Karpas-422 (cell line): ENCODE measurements around the gene CCDC110. TPM values are rescaled to one million over a fixed set of nuclear protein-coding genes. Genes with fewer than 3 reads are reported as not detected.
A peak's percentile ranks its signal among the peaks of the same experiment; 100 is the strongest.

Experiments used
- DNase-seq: peaks from one replicate; pipeline ENCODE4 v3.0.0-alpha.2; 2015
- H2AFZ ChIP-seq: fragments of 200-600 bp; sonication (generic); 2 replicates; pipeline ENCODE4 v1.6.1; 2014; ENCODE audit warnings: antibody characterized with exemption, low read length, mixed read lengths
- H3K27ac ChIP-seq: fragments of 200-600 bp; sonication (generic); 2 replicates; pipeline ENCODE4 v1.5.1; 2014; ENCODE audit warnings: mild to moderate bottlenecking, low read length, moderate library complexity
- H3K27me3 ChIP-seq: fragments of 200-600 bp; sonication (generic); 2 replicates; pipeline ENCODE4 v1.6.1; 2014; ENCODE audit warnings: low read length, mixed read lengths
- H3K36me3 ChIP-seq: fragments of 200-600 bp; sonication (generic); 2 replicates; pipeline ENCODE4 v1.6.1; 2014; ENCODE audit warnings: low read length, mixed read lengths; ENCODE audit not compliant: insufficient read depth
- H3K4me1 ChIP-seq: fragments of 200-600 bp; sonication (generic); 2 replicates; pipeline ENCODE4 v1.6.1; 2014; ENCODE audit warnings: mild to moderate bottlenecking, low read length, mixed read lengths
- H3K4me2 ChIP-seq: fragments of 200-600 bp; sonication (generic); 2 replicates; pipeline ENCODE4 v1.6.1; 2014; ENCODE audit warnings: low read length, low read depth, mild to moderate bottlenecking; ENCODE audit not compliant: poor library complexity, severe bottlenecking
- H3K4me3 ChIP-seq: fragments of 200-600 bp; sonication (generic); 2 replicates; pipeline ENCODE4 v1.5.1; 2014; ENCODE audit warnings: mild to moderate bottlenecking, antibody characterized with exemption, low read length, mixed read lengths
- H3K79me2 ChIP-seq: fragments of 200-600 bp; sonication (generic); 2 replicates; pipeline ENCODE4 v1.6.1; 2014; ENCODE audit warnings: mild to moderate bottlenecking, low read length, mixed read lengths
- H3K9ac ChIP-seq: fragments of 200-600 bp; sonication (generic); 2 replicates; pipeline ENCODE4 v1.6.0; 2014; ENCODE audit warnings: low read length
- H3K9me2 ChIP-seq: fragments of 200-600 bp; sonication (generic), shearing (Covaris generic); replicated peaks from 2 replicates; pipeline ENCODE4 v1.6.0; 2014; ENCODE audit warnings: mild to moderate bottlenecking, low read length, moderate library complexity; ENCODE audit not compliant: insufficient read depth
- H3K9me3 ChIP-seq: fragments of 300-700, 200-600 bp; sonication (generic); 2 replicates; pipeline ENCODE4 v1.6.1; 2014; ENCODE audit warnings: low read length, mixed read lengths
- H4K20me1 ChIP-seq: fragments of 200-600 bp; sonication (generic); 2 replicates; pipeline ENCODE4 v1.6.1; 2014; ENCODE audit warnings: mild to moderate bottlenecking, antibody characterized with exemption, low read length, low read depth; ENCODE audit not compliant: insufficient read depth
- total RNA-seq: library from RNA; depleted of rRNA; stranded (reverse); fragments of >200 nt; shearing (Covaris generic); gene quantifications from 2 replicates; pipeline ENCODE4 v1.2.3, GENCODE V29; 2014; ENCODE audit warnings: low replicate concordance; rRNA removed

CCDC110 gene
- total RNA-seq = 2.2 TPM in 1 of 2 replicates, not detected in the other

DNA sequence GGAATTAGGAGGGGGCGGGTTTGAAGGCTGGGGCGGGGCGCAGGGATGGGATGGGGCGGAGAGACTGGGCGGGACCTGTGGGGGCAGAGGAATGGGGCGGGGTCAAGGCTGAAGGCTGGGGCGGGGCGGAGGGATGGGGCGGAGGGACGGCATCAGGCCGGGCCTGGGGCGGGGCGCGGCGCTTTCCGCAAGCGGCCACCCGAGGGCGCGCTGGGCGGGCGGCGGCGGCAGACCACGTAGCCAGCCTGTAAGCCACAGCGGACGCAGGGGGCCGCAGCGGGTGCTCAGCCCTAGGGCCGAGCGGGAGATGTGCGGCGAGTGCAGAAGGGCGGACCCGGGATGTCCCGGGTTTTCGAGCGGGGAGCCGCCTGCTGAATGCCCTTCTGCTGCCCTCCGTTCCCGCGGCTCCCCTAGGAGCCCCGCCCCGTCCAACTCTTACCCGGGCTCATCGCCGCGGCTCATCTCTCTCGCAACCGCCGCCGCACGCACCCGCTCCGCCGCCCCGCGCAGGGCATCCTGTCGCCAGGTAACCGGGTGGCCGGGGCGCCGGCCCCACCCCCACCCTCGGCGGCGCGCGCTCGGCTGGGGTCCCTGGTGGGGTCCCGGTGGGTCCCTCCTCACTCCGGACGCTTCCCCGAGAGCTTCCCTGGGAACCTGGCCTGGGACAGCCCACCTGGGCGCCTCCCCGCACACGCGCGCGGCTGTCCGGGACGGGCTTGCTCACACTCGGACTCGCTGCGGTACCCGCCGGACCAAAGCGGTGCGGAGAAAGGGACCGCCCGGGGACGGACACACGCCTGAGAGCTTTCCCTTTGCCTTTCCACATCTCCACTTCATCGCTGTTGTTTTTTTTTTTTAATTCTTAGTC is at the start of gene CCDC110:
Gene CCDC110 (minus strand): TSS at position 499 of the 868 bp plus-strand sequence. CDS start 50 bp downstream, at position 449.
- peak; percentile 90 for DNase-seq
- peak within 1 kb of the TSS; percentile 84 for H2AFZ ChIP-seq
- peak within 1 kb of the TSS; percentile 67 for H3K4me3 ChIP-seq
- H3K27ac ChIP-seq = no peak within 1 kb of the TSS
- H3K79me2 ChIP-seq = no peaks in the 10 kb centered on the region
- no peaks in the 10 kb centered on the region for H3K9me3 ChIP-seq
- H3K4me2 ChIP-seq = peak within 1 kb of the TSS; percentile 76
- no peaks in the 10 kb centered on the region for H3K9me2 ChIP-seq
- no peaks in the 10 kb centered on the region for H3K36me3 ChIP-seq
- peaks cover 17% of the 10 kb centered on the region for H3K4me1 ChIP-seq
- no peaks in the 10 kb centered on the region for H3K27me3 ChIP-seq
- no peaks in the 10 kb centered on the region for H4K20me1 ChIP-seq
- H3K9ac ChIP-seq = peak within 1 kb of the TSS; percentile 64

DNA sequence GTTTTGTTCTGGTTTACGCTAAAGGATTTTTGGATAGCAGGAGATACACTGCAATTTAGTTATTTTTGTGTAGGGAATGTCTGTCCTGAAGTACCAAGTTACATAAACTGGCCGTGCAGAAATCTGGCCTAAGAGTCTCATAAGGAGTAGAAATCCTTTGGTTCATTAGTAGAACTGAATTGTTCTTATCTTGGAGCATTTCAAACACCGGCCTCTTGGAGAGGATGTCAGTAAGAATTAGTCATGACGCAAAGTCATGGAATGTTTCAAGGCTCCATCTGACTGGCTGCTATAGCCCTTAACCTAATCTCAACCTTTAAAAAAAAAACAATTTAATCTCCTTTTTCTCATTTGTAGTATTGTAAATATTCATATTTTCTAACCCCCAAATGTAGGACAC is 48.6 kb upstream of the CCDC110 start:
- H3K9me2 ChIP-seq = no peaks in the 10 kb centered on the region
- no peaks in the 10 kb centered on the region for H3K9me3 ChIP-seq
- H3K27me3 ChIP-seq = no peaks in the 10 kb centered on the region
- no peaks in the 10 kb centered on the region for H3K36me3 ChIP-seq
- H3K27ac ChIP-seq = no peak overlapping the region
- H3K9ac ChIP-seq = no peak overlapping the region
- H3K4me2 ChIP-seq = no peak overlapping the region
- DNase-seq = no peak
- H3K4me3 ChIP-seq = no peak overlapping the region
- H3K4me1 ChIP-seq = no peaks in the 10 kb centered on the region
- no peak overlapping the region for H2AFZ ChIP-seq
- no peaks in the 10 kb centered on the region for H4K20me1 ChIP-seq
- no peaks in the 10 kb centered on the region for H3K79me2 ChIP-seq

GRCh38 chr4:185518494-185518893 is 47.0 kb upstream of the CCDC110 start:
- H3K9me2 ChIP-seq = no peaks in the 10 kb centered on the region
- no peak overlapping the region for H3K4me2 ChIP-seq
- no peak for DNase-seq
- no peak overlapping the region for H2AFZ ChIP-seq
- no peaks in the 10 kb centered on the region for H3K4me1 ChIP-seq
- H3K27ac ChIP-seq = no peak overlapping the region
- no peak overlapping the region for H3K4me3 ChIP-seq
- no peaks in the 10 kb centered on the region for H3K27me3 ChIP-seq
- H3K9ac ChIP-seq = no peak overlapping the region
- H4K20me1 ChIP-seq = no peaks in the 10 kb centered on the region
- H3K36me3 ChIP-seq = no peaks in the 10 kb centered on the region
- no peaks in the 10 kb centered on the region for H3K9me3 ChIP-seq
- H3K79me2 ChIP-seq = no peaks in the 10 kb centered on the region

DNA sequence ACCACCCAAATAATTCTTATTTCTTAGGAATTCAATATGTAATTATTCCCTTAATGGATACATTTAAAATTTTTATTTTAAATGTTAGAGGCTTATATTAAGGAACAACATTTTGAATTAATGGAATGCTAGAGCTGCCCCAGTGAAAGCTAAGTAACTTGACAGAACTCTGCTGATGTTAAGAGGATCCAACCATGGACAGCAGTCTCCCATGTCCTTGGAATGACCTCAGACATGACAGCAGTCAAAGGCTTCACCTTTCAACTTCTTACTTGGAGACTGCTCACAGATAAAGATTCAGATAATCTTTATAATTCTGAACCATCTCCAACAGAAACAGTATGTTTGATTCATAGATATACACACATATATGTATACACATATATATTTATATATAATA is 46.5 kb upstream of the CCDC110 start:
- H3K9ac ChIP-seq = no peak overlapping the region
- no peak overlapping the region for H2AFZ ChIP-seq
- no peak for DNase-seq
- H3K27ac ChIP-seq = no peak overlapping the region
- no peaks in the 10 kb centered on the region for H3K27me3 ChIP-seq
- H3K4me1 ChIP-seq = no peaks in the 10 kb centered on the region
- H3K9me3 ChIP-seq = no peaks in the 10 kb centered on the region
- H3K9me2 ChIP-seq = no peaks in the 10 kb centered on the region
- H3K4me2 ChIP-seq = no peak overlapping the region
- H4K20me1 ChIP-seq = no peaks in the 10 kb centered on the region
- H3K4me3 ChIP-seq = no peak overlapping the region
- H3K79me2 ChIP-seq = no peaks in the 10 kb centered on the region
- H3K36me3 ChIP-seq = no peaks in the 10 kb centered on the region

- H2AFZ ChIP-seq = no peak overlapping the region
- DNase-seq = no peak
- H3K9me3 ChIP-seq = no peaks in the 10 kb centered on the region
- no peak overlapping the region for H3K9ac ChIP-seq
- no peaks in the 10 kb centered on the region for H3K36me3 ChIP-seq
- no peak overlapping the region for H3K27ac ChIP-seq
- H3K27me3 ChIP-seq = no peaks in the 10 kb centered on the region
- H4K20me1 ChIP-seq = no peaks in the 10 kb centered on the region
- H3K79me2 ChIP-seq = no peaks in the 10 kb centered on the region
- no peak overlapping the region for H3K4me3 ChIP-seq
- H3K9me2 ChIP-seq = no peaks in the 10 kb centered on the region
- no peak overlapping the region for H3K4me2 ChIP-seq
- no peaks in the 10 kb centered on the region for H3K4me1 ChIP-seq
Observed at GRCh38 chr4:185515248-185515647, 43.7 kb upstream of the CCDC110 start.

- Histone ChIP-seq H3K9me2 (no peaks in the 10 kb centered on the region), H3K27ac (no peak overlapping the region), H3K4me2 (no peak overlapping the region), H4K20me1 (no peaks in the 10 kb centered on the region), H3K36me3 (no peaks in the 10 kb centered on the region), H3K9ac (no peak overlapping the region), H2AFZ (no peak overlapping the region), H3K27me3 (no peaks in the 10 kb centered on the region), H3K9me3 (no peaks in the 10 kb centered on the region), H3K79me2 (no peaks in the 10 kb centered on the region), H3K4me3 (no peak overlapping the region), H3K4me1 (no peaks in the 10 kb centered on the region)
- DNase-seq = no peak
Observed at GRCh38 chr4:185514182-185514697, 42.7 kb upstream of the CCDC110 start.

- H4K20me1 ChIP-seq = no peaks in the 10 kb centered on the region
- H3K79me2 ChIP-seq = no peaks in the 10 kb centered on the region
- H3K9me3 ChIP-seq = no peaks in the 10 kb centered on the region
- no peaks in the 10 kb centered on the region for H3K36me3 ChIP-seq
- H3K27ac ChIP-seq = no peak overlapping the region
- no peak overlapping the region for H3K4me2 ChIP-seq
- no peak for DNase-seq
- no peaks in the 10 kb centered on the region for H3K9me2 ChIP-seq
- H3K4me3 ChIP-seq = no peak overlapping the region
- no peaks in the 10 kb centered on the region for H3K4me1 ChIP-seq
- no peak overlapping the region for H2AFZ ChIP-seq
- no peaks in the 10 kb centered on the region for H3K27me3 ChIP-seq
- no peak overlapping the region for H3K9ac ChIP-seq
Observed at GRCh38 chr4:185513489-185514181, 42.1 kb upstream of the CCDC110 start.

- Histone ChIP-seq H3K4me1 (no peaks in the 10 kb centered on the region), H2AFZ (no peak overlapping the region), H3K27me3 (no peaks in the 10 kb centered on the region), H3K79me2 (no peaks in the 10 kb centered on the region), H4K20me1 (no peaks in the 10 kb centered on the region), H3K36me3 (no peaks in the 10 kb centered on the region), H3K9me3 (no peaks in the 10 kb centered on the region), H3K9me2 (no peaks in the 10 kb centered on the region), H3K4me2 (no peak overlapping the region), H3K27ac (no peak overlapping the region), H3K9ac (no peak overlapping the region), H3K4me3 (no peak overlapping the region)
- DNase-seq = no peak
Observed at GRCh38 chr4:185512516-185512915, 41.0 kb upstream of the CCDC110 start.
